ENCODE data around the gene SLC16A4.

The SLC16A4 gene

DNA sequence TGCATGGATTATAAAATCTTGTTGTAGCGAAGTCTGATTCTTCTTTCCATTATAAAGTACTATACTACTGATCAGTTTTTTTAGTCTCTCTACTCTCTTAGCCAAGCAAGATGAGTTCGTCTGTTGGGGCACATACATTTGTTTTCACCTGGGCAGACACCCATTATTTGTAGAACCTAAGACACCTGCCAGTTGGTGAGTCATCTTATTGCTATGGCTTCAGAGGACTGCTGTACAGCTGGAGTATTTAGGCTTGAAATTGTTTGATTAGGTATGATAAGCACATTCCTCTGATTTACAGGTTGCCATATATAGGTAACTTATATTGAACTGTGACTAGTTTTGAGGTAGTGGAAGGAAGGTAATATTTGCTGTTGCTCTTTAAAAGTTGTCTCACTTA is 34.4 kb downstream of the SLC16A4 start:
- DNase-seq (ENCODE audit: low spot score): no peak

DNA sequence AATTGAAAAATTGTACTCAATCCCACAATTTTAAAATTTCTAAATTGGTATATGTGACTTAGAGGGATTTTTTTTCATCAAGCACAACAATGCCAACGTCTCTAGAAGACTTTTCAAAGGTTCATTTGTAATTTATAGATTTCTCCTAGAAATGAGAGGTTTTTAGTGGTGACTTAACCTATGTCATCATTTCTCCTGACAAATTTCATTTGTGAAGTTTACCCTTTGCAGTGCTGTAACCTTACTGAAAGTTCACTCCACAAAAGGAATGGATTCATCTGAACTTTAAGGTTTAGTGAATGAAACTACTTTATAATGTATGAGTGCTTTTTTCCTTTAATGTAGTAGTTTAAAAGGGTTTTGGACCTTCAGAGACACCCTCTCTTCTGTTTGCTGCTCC is 35.5 kb downstream of the SLC16A4 start:
- DNase-seq (ENCODE audit: low spot score): no peak

GRCh38 chr1:110350360-110350759 is 40.5 kb downstream of the SLC16A4 start:
- DNase-seq (ENCODE audit: low spot score): no peak

DNA sequence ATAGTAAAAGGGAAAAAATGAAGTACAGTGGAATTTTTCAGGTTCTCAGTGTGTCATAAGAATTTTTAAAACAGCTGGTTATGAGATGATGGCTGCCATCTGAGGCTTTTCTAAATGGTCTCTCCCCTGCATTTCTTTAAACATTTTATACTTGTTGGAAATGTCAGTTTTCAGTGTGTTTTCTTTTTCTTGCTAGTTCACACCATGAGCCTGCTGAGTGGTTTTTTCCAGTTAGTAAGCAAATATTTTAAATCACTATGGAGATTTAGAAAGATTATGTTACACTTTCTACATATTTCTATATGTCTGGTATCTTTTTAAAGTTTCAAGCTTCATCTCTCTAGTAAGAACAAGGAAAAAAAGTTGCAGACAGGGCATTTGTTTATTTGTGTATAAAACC is 42.1 kb downstream of the SLC16A4 start:
- no peak for DNase-seq (ENCODE audit: low spot score)

DNA sequence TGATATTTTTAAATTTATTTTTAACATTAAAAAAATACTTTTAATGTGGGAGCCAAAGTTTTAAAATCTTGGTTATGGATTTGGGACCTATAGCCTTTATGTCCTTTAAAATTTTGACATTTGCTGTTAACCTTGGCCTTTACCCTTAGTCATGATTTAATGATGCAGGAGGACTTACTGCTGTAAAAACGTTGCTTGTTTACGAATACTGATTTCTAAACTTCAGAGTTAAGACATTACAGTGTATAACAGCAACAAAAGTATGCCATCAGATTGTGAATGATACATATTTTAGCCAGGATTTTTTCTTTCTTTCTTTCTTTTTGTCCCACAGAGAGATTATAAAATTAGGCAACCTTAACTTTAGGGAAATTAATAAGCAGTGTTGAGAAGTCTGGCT is 42.8 kb downstream of the SLC16A4 start:
- DNase-seq (ENCODE audit: low spot score): no peak

DNA sequence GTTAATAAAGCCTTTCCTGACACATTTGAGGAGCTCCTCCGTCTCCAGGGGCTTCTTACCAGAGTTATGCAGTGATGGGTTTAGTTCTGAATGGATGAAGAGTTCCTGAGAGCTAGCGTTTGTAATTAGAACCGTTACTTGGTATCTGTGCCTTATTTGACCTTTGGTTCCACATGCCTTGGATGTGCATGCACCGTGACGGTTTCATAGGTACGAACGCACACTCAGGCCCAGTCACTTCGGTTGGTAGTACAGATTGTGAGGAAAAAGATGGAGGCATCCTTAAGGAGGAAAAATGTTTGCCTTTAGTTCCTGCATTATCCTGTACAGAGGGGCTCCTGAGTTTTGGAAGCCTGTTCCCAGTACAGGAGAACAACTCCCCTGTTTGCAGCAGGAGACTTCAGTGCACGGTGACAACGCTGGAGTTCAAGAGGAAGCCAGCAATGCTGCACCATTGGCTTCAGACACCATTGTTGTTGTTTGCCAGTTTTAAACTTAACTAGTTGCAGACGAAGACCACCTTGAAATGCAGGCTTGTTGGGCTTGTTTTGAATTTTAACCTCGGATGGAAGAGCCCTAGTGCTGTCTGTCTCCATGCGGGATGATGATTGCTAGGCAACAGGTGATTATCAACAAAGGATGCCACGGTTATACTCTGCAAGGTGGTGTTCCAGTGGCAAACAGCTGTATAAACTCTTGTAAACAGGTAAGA is 43.5 kb downstream of the SLC16A4 start:
- no peak for DNase-seq (ENCODE audit: low spot score)

DNA sequence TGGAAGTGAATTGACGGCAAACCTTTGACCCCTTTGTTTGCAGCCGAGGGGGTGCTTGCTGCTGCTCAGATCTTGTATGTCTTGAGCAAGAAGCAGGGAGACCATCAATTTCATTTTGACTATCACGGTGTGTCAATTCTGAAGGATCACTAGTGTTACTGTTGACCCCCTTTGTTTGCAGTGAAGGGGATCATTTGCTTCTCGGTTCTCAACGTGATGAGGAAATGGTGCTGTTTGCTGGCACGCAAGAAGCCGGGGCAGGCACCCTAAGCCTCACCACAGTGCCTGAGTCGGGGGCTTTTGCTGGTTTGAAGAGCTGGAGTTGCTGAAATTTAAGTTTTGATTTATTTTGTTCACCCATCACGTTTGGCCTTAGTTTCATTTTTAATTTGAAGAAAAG is 44.1 kb downstream of the SLC16A4 start:
- no peak for DNase-seq (ENCODE audit: low spot score)

- DNase-seq (ENCODE audit: low spot score): no peak
Measured at GRCh38 chr1:110345480-110345879, 45.3 kb downstream of the SLC16A4 start.

DNA sequence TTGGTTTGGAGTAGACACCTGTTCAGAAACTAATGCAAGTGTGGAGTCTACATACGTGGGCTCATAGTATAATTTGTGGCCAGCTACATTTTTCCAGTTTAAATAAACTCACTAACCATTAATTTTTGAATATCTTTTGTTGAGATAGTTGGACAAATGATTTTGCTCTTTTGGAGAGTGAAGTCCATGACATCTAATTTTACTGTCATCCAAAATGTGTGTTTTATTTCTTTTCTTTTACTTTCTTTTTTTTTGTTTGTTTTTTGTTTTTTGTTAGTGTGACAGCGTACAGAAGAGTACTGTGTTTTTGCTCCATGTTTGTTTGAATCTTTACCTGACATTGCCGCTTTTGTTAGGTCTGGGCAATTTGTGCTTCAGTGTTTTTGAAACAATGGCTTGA is 46.7 kb downstream of the SLC16A4 start:
- DNase-seq (ENCODE audit: low spot score): no peak

GRCh38 chr1:110343249-110343648 is 47.6 kb downstream of the SLC16A4 start:
- no peak for DNase-seq (ENCODE audit: low spot score)

DNA sequence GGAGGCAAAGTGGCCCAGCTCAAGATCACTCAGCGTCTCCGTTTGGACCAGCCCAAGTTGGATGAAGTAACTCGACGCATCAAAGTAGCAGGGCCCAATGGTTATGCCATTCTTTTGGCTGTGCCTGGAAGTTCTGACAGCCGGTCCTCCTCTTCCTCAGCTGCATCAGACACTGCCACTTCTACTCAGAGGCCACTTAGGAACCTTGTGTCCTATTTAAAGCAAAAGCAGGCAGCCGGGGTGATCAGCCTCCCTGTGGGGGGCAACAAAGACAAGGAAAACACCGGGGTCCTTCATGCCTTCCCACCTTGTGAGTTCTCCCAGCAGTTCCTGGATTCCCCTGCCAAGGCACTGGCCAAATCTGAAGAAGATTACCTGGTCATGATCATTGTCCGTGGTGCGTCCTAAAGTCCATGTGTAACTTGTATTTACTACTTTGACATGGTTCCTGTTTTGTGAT is 48.9 kb downstream of the SLC16A4 start:
- DNase-seq (ENCODE audit: low spot score): no peak

DNA sequence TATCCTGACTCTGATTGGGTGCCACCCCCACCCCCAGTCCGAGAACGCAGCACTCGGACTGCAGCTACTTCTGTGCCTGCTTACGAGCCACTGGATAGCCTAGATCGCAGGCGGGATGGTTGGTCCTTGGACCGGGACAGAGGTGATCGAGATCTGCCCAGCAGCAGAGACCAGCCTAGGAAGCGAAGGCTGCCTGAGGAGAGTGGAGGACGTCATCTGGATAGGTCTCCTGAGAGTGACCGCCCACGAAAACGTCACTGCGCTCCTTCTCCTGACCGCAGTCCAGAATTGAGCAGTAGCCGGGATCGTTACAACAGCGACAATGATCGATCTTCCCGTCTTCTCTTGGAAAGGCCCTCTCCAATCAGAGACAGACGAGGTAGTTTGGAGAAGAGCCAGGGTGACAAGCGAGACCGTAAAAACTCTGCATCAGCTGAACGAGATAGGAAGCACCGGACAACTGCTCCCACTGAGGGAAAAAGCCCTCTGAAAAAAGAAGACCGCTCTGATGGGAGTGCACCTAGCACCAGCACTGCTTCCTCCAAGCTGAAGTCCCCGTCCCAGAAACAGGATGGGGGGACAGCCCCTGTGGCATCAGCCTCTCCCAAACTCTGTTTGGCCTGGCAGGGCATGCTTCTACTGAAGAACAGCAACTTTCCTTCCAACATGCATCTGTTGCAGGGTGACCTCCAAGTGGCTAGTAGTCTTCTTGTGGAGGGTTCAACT is 49.5 kb downstream of the SLC16A4 start:
- DNase-seq (ENCODE audit: low spot score): no peak

- DNase-seq (ENCODE audit: low spot score): no peak
Measured at GRCh38 chr1:110340207-110340468, 50.7 kb downstream of the SLC16A4 start.

- peak; percentile 19 for DNase-seq (ENCODE audit: low spot score)
Measured at GRCh38 chr1:110339407-110340206, 51.2 kb downstream of the SLC16A4 start.

- peak; percentile 99 for DNase-seq (ENCODE audit: low spot score)
Measured at GRCh38 chr1:110338886-110339406, 51.9 kb downstream of the SLC16A4 start, which contains the start of gene RBM15. TSS of gene RBM15 (plus strand) at chr1:110339377. CDS start at chr1:110339406, 29 bp downstream.

DNA sequence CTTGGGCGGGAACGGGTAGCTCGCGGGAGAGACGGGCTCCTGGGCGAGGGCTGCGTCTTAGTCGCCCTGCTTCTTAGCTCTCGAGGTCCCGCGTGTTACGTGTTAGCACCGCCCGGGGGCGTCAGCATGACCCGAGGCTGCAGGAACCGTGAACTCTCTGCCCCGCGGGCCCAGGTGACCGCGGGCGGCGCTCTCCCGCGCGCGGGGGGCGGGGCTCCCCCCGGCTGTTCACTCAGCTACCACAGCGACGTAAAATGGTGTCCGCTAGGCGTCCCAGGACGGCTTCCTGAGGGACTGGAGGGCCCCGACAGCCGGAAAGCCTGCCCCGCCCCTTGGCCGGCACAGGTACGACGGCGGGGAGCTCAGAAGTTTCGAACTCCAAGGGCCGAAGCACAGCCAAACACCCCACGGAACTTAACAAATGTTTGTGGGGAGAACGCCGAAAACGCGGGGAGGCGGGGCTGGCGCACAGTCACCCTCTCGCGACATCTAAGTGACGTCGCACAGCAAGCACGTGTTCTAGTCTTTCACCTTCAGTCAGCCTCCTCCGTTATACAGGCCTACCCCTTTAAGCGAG is 52.4 kb downstream of the SLC16A4 start:
- peak; percentile 91 for DNase-seq (ENCODE audit: low spot score)

GRCh38 chr1:110337704-110338308 is 53.0 kb downstream of the SLC16A4 start:
- DNase-seq (ENCODE audit: low spot score): peak; percentile 20

- no peak for DNase-seq (ENCODE audit: low spot score)
Measured at GRCh38 chr1:110336300-110337039, 54.4 kb downstream of the SLC16A4 start.

DNA sequence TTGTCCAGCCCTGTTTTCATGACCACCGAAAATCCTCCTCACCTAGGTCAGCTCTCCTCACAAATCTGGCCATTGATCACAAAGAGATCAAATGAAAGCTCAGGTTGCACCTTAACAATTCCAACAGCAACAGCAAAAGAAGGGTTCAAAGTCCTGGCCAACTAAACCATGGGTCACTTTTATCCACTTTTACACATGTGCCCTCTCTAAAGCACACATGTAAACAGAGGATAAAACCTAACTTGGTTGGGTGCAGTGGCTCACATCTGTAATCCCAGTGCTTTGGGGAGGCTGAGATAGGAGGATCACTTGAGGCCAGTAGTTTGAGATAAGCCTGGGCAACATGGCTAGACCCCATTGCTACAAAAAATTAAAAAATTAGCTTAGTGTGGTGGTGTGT is 55.6 kb downstream of the SLC16A4 start:
- DNase-seq (ENCODE audit: low spot score): no peak

DNA sequence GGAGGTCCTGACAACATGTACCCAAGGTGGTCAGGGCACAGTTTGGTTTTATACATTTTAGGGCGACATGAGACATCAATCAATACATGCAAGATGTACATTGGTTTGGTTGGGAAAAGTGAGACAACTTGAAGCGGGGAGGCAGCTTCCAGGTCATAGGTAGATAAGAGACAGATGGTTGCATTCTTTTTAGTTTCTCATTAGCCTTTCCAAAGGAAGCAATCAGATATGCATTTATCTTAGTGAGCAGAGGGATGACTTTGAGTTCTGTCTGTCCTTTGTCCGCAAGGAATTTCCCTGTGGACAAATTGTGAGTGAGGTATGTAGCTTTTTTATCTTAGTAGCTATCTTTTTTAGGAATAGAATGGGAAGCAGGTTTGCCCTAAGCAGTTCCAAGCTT is 62.1 kb downstream of the SLC16A4 start:
- no peak for DNase-seq (ENCODE audit: low spot score)

GRCh38 chr1:110328274-110328673 is 62.6 kb downstream of the SLC16A4 start:
- no peak for DNase-seq (ENCODE audit: low spot score)
